HG03097 (cell line): ENCODE measurements around the gene KLF2.

ENCODE experiments used
- ATAC-seq: cut with Tn5 transposase; IDR thresholded peaks from one replicate; pipeline ENCODE4 v1.9.1; 2021; ENCODE audit not compliant: unreplicated experiment, low FRiP score

Gene KLF2

GRCh38 chr19:16306728-16307402 is 17.8 kb upstream of the KLF2 start:
- no peak for ATAC-seq

GRCh38 chr19:16308081-16308480 is 16.5 kb upstream of the KLF2 start:
- ATAC-seq = no peak

GRCh38 chr19:16309643-16310042 is 15.0 kb upstream of the KLF2 start:
- ATAC-seq = no peak

GRCh38 chr19:16315825-16316505 is 8.7 kb upstream of the KLF2 start:
- no peak for ATAC-seq

GRCh38 chr19:16316506-16316882 is 8.1 kb upstream of the KLF2 start:
- no peak for ATAC-seq

- ATAC-seq = no peak
Observed at GRCh38 chr19:16319481-16319880, 5.1 kb upstream of the KLF2 start.

GRCh38 chr19:16320987-16321386 is 3.6 kb upstream of the KLF2 start:
- no peak for ATAC-seq

- peak; percentile 7 for ATAC-seq
Observed at GRCh38 chr19:16325161-16325527, 518 bp downstream of the KLF2 start.

GRCh38 chr19:16325641-16326400 is 1.2 kb downstream of the KLF2 start:
- ATAC-seq = no peak

GRCh38 chr19:16326401-16327168 is 2.0 kb downstream of the KLF2 start:
- no peak for ATAC-seq

GRCh38 chr19:16327169-16327475 is 2.5 kb downstream of the KLF2 start:
- no peak for ATAC-seq

- ATAC-seq = no peak
Observed at GRCh38 chr19:16327501-16327900, 2.9 kb downstream of the KLF2 start.

- no peak for ATAC-seq
Observed at GRCh38 chr19:16327911-16328823, 3.5 kb downstream of the KLF2 start.

- no peak for ATAC-seq
Observed at GRCh38 chr19:16328824-16329482, 4.3 kb downstream of the KLF2 start.

GRCh38 chr19:16330368-16330801 is 5.8 kb downstream of the KLF2 start:
- ATAC-seq = no peak

GRCh38 chr19:16330806-16331690 is 6.4 kb downstream of the KLF2 start:
- no peak for ATAC-seq

GRCh38 chr19:16333001-16333586 is 8.5 kb downstream of the KLF2 start:
- no peak for ATAC-seq

- ATAC-seq = no peak
Observed at GRCh38 chr19:16334411-16334810, 9.8 kb downstream of the KLF2 start.
